Adipocyte (in vitro differentiated cells): ENCODE measurements around the gene ADAT3.

Experiments used
- DNase-seq: peaks from one replicate; pipeline ENCODE4 v3.0.0-alpha.2; 2015; ENCODE audit warnings: low read depth
- H3K27me3 ChIP-seq: replicated peaks from 2 replicates; pipeline ENCODE4 v1.7.0; 2013; ENCODE audit warnings: mild to moderate bottlenecking, low read length, moderate library complexity; ENCODE audit not compliant: control insufficient read depth, insufficient read depth
- H3K36me3 ChIP-seq: 2 replicates; pipeline ENCODE4 v1.7.0; 2013; ENCODE audit warnings: low read length, mild to moderate bottlenecking, moderate library complexity; ENCODE audit not compliant: control insufficient read depth, insufficient read depth, severe bottlenecking
- H3K4me1 ChIP-seq: 2 replicates; pipeline ENCODE4 v1.7.0; 2013; ENCODE audit warnings: mild to moderate bottlenecking, low read length, moderate library complexity; ENCODE audit not compliant: control insufficient read depth, insufficient read depth
- H3K4me3 ChIP-seq: 2 replicates; pipeline ENCODE4 v1.7.0; 2013; ENCODE audit warnings: mild to moderate bottlenecking, low read length, moderate library complexity
- H3K9ac ChIP-seq: 2 replicates; pipeline ENCODE4 v1.7.0; 2013; ENCODE audit warnings: mild to moderate bottlenecking, low read length, moderate library complexity
- H3K9me3 ChIP-seq: 2 replicates; pipeline ENCODE4 v1.7.0; 2013; ENCODE audit warnings: mild to moderate bottlenecking, low read length, moderate library complexity; ENCODE audit not compliant: control insufficient read depth

ADAT3 gene

DNA sequence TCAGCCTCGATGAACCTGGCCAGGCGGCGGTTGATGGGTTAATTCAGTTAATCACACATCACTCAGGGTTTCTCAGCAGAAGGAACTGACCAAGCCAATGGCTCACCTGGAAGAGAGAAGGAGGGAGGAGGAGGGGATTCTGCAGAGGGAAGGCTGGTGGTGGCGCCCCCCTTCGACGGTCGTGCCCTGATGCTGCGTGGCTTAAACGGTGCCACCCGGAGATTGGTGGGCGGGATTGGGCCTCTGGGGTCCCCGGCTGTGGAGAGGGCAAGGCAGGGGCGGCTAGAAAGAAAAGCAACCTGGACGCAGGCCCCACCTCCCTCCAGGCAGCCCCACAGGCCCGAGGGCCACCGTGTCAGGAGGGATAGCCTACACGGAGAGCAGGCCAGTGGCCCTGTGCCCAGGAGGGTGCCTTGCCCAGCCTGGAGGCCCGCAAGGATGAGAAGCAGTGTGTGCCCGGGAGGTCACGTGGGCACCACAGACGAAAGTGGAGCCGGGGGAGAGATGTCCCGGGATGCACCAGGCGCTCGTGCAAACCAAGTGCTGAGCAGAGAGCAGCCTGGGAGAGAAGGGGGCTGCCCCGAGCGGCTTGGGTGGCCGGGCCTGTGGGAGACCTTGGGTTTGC lies 51.8 kb downstream of the ADAT3 start:
- H3K27me3 ChIP-seq: no peaks in the 10 kb centered on the region
- H3K36me3 ChIP-seq: peaks cover 3% of the 10 kb centered on the region
- no peak overlapping the region for H3K9ac ChIP-seq
- no peak overlapping the region for H3K4me3 ChIP-seq
- no peak for DNase-seq
- H3K4me1 ChIP-seq: no peaks in the 10 kb centered on the region
- H3K9me3 ChIP-seq: no peaks in the 10 kb centered on the region

DNA sequence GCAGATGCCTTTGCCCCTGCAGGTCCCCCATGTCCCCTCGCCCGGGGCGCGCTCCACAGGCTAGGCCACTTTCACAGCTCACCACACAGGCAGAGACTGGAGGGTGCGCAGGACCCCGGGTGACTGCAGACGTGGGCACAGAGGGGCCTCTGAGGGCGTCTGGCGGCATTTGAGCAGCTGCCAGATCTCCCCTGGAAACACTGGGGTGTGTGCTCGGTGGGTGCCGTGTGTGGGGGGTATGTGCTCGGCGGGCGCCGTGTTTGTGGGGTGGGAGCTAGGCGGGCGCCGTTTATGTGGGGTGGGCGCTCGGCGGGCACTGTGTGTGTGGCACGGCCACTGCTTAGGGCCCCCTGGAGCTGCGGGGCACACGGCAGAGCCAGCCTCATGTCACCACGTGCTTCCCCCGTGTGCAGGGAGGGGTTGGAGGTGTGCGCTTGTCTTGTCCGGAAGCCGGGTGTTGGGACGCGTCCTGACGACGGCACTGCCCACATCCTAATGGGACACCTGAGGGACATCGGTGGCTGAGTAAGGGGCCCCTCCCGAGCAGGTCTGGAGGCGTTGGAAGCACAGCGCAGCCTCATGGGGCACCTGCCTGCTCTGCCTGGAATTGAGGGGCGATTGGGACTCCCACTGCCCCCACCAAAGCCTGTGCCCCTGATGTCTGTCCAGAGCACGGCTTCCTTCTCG lies 52.5 kb downstream of the ADAT3 start:
- Histone ChIP-seq H3K4me3 (no peak overlapping the region), H3K4me1 (no peaks in the 10 kb centered on the region), H3K9ac (no peak overlapping the region), H3K27me3 (no peaks in the 10 kb centered on the region), H3K36me3 (peaks cover 1% of the 10 kb centered on the region), H3K9me3 (no peaks in the 10 kb centered on the region)
- no peak for DNase-seq

DNA sequence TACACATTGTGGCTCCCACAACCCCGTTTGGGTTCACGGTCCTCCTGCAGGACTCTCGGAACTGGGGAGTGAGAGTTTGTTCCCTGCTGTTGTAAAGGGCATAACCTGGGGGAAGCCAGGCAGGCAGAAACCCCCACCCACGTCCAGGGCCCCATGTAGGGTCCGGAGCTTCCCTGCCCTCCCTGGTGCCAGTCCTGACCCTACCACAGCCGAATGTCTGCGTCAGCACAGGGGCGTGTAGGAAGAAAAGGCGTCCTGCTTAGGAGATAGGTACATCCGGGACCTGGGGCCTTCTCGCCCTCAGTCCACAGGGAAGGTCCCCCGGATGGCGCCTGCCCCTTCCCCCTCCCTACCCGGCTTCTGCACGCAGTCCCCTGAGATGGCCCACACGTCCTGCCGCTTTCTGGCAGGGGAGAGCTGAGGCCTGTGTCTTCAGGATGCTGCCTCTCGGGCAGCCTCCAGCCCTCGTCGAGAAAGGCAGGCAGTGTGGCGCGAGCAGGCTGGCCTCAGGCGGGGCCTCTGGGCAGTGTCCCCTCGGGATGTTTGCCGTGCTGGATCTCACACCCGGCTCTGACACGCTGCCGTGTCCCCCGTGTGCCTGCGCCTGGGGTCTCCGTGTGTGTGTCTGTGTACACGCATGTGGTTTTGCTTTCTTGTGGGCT lies 54.9 kb downstream of the ADAT3 start:
- no peaks in the 10 kb centered on the region for H3K27me3 ChIP-seq
- no peaks in the 10 kb centered on the region for H3K9me3 ChIP-seq
- no peaks in the 10 kb centered on the region for H3K4me1 ChIP-seq
- H3K36me3 ChIP-seq: peaks cover 4% of the 10 kb centered on the region
- H3K4me3 ChIP-seq: no peak overlapping the region
- no peak overlapping the region for H3K9ac ChIP-seq
- DNase-seq: no peak

DNA sequence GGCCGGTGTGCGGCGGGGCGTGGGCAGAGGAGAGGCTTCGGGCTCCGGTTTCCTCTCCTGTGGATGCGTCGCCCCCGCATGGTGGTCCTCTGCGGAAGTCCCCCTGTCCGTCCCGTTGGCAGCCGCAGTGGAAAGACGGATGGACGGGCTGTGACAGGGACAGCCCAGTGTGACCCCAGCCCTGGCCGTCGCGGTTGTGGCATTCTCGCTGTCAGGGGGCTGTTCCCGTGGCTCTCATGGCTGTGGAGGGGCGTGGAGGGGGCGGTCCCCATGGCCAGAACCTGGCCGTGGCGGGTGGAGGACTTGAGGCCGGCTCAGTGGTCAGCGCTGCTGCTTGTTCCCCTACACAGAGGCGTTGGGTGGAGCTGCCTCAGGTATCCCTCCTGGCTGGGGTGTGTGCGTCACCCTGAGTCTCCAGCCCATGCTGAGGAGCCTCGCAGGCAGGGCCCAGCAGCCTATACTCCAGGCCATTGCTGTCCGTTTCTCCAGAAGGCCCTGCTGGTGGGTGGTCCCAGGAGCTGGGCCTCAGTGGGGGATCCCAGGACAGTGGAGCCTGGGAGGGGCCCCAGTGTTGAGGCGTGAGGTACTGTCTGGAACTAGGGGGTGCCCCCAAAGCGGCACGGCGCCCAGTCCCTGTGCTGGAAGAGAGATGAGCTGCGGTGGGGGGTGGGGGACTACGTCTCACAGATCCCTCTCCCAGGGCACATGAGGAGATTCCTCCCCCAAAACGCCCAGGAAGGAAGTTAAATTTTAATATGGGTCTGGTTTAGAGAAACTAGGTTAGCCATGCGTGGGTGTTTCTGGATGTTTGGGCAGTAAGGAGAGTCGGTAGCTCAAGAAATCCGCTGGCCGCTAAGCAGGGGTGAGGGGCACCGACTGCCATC lies 56.0 kb downstream of the ADAT3 start:
- Histone ChIP-seq H3K27me3 (no peaks in the 10 kb centered on the region), H3K9me3 (no peaks in the 10 kb centered on the region), H3K9ac (no peak overlapping the region), H3K4me1 (no peaks in the 10 kb centered on the region), H3K4me3 (no peak overlapping the region), H3K36me3 (peaks cover 4% of the 10 kb centered on the region)
- DNase-seq: no peak

DNA sequence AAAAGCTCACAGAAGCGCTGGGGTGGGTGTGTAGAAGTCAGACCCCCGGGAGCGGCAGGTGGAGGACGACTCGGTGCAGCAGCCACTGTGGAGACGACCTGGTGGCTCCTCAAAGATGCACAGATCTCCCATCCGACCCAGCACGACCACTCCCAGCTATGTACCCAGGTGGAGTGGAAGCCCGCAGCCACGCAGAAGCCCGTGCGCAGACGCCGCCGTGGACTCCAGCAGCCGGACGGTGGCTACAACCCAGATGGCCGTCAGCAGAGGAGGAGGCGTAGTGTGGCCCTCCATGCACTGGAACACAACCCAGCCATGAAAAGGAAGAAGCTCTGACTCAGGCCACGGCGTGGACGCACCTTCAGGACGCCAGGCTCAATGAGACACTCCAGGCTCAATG lies 57.5 kb downstream of the ADAT3 start:
- H3K4me3 ChIP-seq: no peak overlapping the region
- peaks cover 7% of the 10 kb centered on the region for H3K36me3 ChIP-seq

More for the DNA sequence above, 57.5 kb downstream of the ADAT3 start:
- no peak for DNase-seq
- no peaks in the 10 kb centered on the region for H3K4me1 ChIP-seq
- no peaks in the 10 kb centered on the region for H3K27me3 ChIP-seq
- no peak overlapping the region for H3K9ac ChIP-seq
- H3K9me3 ChIP-seq: no peaks in the 10 kb centered on the region
